GM13977 (cell line): ENCODE results near the gene CIPC.
A peak's percentile ranks its signal among the peaks of the same experiment; 100 is the strongest.

Source experiments
- DNase-seq: peaks from one replicate; pipeline ENCODE4 v3.0.0; 2012; ENCODE audit warnings: low spot score
- in situ Hi-C: fragments of 300-500 bp; cut with MboI; formaldehyde crosslinking; loops from one replicate; pipeline ENCODE4 v1.12.0; 2022; ENCODE audit warnings: low sequenced_read_pairs, low pct_unique_long_range_greater_than_20kb, mixed read lengths, inconsistent platforms; ENCODE audit not compliant: unreplicated experiment
- TF ChIP-seq, protein P1 (sequence below): IDR thresholded peaks from 2 replicates; pipeline ENCODE4 v1.5.1; 2012; ENCODE audit warnings: mild to moderate bottlenecking, control low read depth; ENCODE audit not compliant: insufficient read depth; ENCODE audit errors: extremely low read depth, missing control alignments

Gene CIPC, protein sequence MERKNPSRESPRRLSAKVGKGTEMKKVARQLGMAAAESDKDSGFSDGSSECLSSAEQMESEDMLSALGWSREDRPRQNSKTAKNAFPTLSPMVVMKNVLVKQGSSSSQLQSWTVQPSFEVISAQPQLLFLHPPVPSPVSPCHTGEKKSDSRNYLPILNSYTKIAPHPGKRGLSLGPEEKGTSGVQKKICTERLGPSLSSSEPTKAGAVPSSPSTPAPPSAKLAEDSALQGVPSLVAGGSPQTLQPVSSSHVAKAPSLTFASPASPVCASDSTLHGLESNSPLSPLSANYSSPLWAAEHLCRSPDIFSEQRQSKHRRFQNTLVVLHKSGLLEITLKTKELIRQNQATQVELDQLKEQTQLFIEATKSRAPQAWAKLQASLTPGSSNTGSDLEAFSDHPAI

DNA sequence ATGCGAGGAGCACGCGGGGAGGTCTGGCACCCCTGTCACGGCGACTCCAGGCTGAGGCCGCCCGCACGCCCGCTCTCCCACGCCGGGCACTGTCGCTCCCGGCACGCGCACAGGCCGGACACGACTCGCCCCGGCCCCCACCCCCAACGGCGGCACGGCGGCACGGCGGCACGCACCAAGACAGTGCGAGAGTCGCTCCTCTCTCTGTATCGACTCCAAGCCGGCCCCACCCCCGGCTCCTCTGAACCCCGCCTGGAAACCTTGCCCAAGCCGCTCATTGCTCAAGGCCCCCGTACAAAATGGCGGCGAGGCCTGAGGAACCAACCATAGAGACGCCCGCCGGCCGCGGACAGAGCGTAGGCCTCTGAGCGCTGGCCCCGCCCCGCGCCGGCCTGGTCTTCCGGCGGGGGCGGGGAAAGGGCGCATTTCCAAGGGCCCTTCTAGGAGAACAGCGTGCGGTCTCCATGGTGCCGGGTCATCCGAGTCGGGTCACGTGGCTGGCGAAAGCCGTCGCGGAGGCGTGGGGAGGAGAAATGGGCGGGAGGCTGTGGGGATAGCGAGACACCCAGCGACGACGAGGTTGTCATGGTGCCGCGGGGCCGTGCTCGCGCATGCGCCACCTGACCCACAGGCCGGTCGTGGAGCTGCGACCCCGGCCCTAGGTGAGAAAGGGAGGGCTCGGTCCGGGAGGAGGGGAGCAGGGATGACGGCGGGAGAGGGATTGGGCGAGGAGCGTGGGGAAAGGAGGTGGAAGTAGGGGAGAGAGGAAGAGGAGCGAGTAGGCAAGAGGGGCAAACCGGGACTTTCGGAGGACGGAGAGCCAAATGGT is at the start of gene CIPC:
Gene CIPC, plus strand, starts transcription at position 559 of the 829 bp plus-strand sequence. CDS start 7,451 bp downstream, outside the sequence.
- in situ Hi-C loops, result no loop called here
- DNase-seq, result peak; percentile 97
- TF ChIP-seq, protein P1, sequence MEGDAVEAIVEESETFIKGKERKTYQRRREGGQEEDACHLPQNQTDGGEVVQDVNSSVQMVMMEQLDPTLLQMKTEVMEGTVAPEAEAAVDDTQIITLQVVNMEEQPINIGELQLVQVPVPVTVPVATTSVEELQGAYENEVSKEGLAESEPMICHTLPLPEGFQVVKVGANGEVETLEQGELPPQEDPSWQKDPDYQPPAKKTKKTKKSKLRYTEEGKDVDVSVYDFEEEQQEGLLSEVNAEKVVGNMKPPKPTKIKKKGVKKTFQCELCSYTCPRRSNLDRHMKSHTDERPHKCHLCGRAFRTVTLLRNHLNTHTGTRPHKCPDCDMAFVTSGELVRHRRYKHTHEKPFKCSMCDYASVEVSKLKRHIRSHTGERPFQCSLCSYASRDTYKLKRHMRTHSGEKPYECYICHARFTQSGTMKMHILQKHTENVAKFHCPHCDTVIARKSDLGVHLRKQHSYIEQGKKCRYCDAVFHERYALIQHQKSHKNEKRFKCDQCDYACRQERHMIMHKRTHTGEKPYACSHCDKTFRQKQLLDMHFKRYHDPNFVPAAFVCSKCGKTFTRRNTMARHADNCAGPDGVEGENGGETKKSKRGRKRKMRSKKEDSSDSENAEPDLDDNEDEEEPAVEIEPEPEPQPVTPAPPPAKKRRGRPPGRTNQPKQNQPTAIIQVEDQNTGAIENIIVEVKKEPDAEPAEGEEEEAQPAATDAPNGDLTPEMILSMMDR, result no peak

DNA sequence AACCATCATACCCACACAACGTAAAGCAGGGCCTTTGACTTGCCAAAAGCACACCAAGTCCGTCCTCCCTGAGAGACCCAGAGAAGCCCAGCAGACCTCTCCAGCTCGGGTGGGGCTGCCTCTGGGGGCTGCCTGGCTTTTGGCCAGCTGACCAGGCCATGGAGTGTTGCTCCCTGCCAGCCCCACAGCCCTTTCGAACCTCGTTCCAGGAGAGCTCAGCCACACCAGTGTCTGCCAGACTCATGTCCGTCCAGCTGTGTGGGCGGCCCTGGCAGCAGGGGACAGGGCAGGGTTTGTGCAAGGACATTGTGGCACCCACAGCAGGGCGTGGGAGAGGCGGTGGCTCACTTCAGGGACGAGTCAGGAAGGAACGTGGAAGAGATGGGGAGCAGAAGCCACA is 46.9 kb upstream of the CIPC start:
- TF ChIP-seq, protein P1, result no peak
- in situ Hi-C loops, result loop anchor here (10.0 to 25.0 kb wide), 2 partner anchors 136 to 339 kb away; no protein-coding TSS in a partner anchor
- DNase-seq, result no peak

DNA sequence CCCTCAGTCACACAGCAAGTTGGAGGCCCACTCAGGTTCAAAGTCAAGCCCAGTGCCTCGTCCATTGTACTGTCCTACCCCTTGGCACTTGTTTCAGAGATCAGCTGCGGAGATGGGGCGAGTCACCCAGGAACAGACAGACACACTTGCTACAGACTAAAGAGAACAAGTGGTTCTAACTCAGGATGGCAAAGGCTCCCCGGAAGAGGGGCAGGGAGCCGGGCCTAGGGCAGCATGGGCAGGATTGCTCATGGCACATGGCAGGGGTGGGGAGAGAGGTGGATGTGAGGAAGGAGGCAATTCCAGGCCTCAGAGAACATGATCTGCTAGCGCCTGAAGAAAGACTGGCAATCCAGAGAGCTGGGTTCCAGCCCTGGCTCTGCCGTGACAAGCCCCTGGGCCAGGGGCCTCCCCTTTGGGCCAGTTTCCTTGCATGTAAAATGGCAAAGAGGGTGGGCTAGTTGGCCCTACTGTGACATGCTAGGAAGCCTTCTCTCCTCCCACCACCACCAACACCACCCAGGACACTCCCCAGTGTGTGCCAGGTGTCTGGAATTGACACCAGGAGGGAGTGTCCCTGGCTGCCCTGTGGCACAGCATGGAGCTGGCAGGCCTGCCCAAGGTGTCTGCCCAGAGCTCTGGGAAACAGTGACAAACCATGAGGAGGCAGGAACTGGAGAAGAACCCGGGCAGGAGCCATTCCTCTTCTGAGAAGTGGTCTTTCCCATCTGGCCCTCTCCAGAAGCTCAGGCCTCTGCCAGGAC is 45.6 kb upstream of the CIPC start:
- in situ Hi-C loops, result loop anchor here (10.0 to 25.0 kb wide), 2 partner anchors 138 to 340 kb away; no protein-coding TSS in a partner anchor
- DNase-seq, result no peak
- TF ChIP-seq, protein P1, result no peak

DNA sequence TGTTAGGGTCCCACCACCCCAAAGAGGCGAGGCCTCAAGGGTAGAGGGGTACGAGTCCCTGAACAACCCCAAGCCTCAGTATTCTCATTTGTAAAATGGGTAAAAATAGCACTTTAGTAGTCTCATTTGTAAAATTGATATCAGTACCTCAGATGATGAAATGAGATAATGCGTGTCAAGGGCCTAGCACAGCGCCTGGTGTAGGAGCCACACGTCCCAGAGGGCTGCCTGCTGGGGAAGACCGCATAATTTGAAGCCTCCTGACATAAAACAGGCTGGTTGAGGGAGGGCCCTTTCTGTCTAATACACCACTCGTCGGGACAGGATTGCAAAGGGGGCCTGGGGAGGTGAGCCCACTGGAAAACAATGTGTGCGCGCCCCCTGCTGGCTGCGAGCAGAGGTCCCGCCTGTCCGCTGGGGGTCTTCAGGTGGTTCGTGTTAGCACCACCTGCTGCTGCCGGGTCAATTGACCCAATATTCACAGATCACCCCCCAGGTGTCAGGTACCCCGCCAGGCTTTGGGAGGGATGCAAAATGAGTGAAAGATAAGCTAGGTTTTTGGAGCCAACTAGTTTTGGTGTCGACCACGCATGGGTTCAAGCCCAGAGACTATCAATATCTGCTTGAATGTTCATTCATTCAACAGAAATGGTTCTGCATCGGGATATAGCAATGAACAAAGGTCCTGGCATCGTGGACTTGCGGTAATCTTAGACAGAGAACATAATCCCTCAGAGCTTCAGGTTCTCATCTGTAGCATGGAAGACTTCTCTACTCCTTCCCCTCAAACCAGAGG is 44.8 kb upstream of the CIPC start:
- TF ChIP-seq, protein P1, result peak; percentile 95
- DNase-seq, result peak; percentile 83
- in situ Hi-C loops, result loop anchor here (10.0 to 25.0 kb wide), 2 partner anchors 138 to 341 kb away; no protein-coding TSS in a partner anchor

DNA sequence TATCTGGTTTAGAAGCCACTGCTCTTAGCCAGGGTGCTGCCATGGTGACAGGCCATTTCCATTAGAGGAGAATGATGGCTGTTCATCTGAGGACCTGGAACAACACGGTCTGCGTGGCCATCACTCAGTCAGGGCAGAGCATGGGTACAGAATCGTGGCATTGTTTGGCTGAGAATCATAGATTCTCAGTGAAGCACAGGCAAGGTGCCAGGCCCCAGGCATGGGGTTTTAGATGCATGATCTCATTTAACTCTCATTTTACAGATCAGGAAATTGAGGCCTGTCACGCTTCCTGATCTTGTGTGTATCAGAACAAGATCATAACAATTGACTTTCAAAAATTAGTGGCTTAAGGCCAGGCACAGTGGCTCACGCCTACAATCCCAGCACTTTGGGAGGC is 42.8 kb upstream of the CIPC start:
- DNase-seq, result no peak
- in situ Hi-C loops, result loop anchor here (10.0 to 25.0 kb wide), 2 partner anchors 141 to 343 kb away; no protein-coding TSS in a partner anchor
- TF ChIP-seq, protein P1, result no peak
